NCI-H1417 (cell line): ENCODE results near the gene TNRC6B.
"Not testable (repeated sequence)": the region's sequence is repeated elsewhere in the genome, so short reads cannot be mapped to it uniquely, and the experiment has no call there.

Source experiments
- DNase-seq, 3 experiments: peaks; one replicate each; lab custom pipeline; 2025; lab: John Stamatoyannopoulos, UW

TNRC6B gene

GRCh38 chr22:40211476-40212054 is 33.8 kb downstream of the TNRC6B start:
- no peak for DNase-seq

GRCh38 chr22:40212121-40212520 is 34.4 kb downstream of the TNRC6B start:
- DNase-seq = no peak

GRCh38 chr22:40213478-40213877 is 35.8 kb downstream of the TNRC6B start:
- DNase-seq = peak in 2 of 3 experiments; percentile 22 to 72

GRCh38 chr22:40215266-40215665 is 37.5 kb downstream of the TNRC6B start:
- no peak for DNase-seq

- no peak for DNase-seq
These were observed 38.5 kb downstream of the TNRC6B start for GRCh38 chr22:40216041-40216756.

GRCh38 chr22:40218152-40218551 is 40.4 kb downstream of the TNRC6B start:
- no peak for DNase-seq

- no peak for DNase-seq
These were observed 41.1 kb downstream of the TNRC6B start for GRCh38 chr22:40218723-40219294.

- DNase-seq = peak in 2 of 3 experiments; percentile 1 to 15
These were observed 42.8 kb downstream of the TNRC6B start for GRCh38 chr22:40220316-40221054.

- DNase-seq = no peak
These were observed 43.3 kb downstream of the TNRC6B start for GRCh38 chr22:40221055-40221414.

GRCh38 chr22:40222979-40223378 is 45.3 kb downstream of the TNRC6B start:
- DNase-seq = not testable (repeated sequence)

- DNase-seq = no peak
These were observed 47.0 kb downstream of the TNRC6B start for GRCh38 chr22:40224702-40225101.

GRCh38 chr22:40226620-40227019 is 48.9 kb downstream of the TNRC6B start:
- DNase-seq = no peak

GRCh38 chr22:40231618-40232313 is 54.0 kb downstream of the TNRC6B start:
- no peak for DNase-seq

- no peak for DNase-seq
These were observed 54.9 kb downstream of the TNRC6B start for GRCh38 chr22:40232624-40233023.

GRCh38 chr22:40233886-40234285 is 56.2 kb downstream of the TNRC6B start:
- DNase-seq = no peak

- peak in 1 of 3 experiments; percentile 29 for DNase-seq
These were observed 56.9 kb downstream of the TNRC6B start for GRCh38 chr22:40234658-40235057.

GRCh38 chr22:40235308-40235707 is 57.6 kb downstream of the TNRC6B start:
- DNase-seq = peak in 1 of 3 experiments; percentile 37

- no peak for DNase-seq
These were observed 58.5 kb downstream of the TNRC6B start for GRCh38 chr22:40236131-40236665.

GRCh38 chr22:40237241-40237640 is 59.5 kb downstream of the TNRC6B start:
- no peak for DNase-seq

GRCh38 chr22:40237788-40238424 is 60.2 kb downstream of the TNRC6B start:
- DNase-seq = no peak
